ENCODE measurements around the gene FERMT2.

DNA sequence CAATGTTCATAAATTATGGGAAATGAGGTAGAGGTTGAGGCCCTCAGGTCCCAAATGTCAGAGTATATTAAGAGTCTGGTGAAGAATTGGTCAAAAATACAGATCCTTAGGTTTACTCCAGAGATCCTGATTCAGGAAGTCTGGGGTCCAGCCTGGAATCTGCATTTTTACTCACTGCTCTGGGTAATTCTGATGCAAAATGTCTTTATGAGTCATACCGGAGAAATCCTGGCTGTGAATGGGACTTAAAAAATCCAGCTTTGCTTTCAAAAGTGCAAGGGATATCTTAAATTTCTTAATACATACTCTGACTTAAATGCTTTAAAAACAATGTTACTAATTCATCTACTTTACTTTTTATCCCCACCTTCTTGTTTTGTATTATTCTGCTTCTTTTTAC lies 74.5 kb downstream of the FERMT2 start:
- TF ChIP-seq, protein P1, sequence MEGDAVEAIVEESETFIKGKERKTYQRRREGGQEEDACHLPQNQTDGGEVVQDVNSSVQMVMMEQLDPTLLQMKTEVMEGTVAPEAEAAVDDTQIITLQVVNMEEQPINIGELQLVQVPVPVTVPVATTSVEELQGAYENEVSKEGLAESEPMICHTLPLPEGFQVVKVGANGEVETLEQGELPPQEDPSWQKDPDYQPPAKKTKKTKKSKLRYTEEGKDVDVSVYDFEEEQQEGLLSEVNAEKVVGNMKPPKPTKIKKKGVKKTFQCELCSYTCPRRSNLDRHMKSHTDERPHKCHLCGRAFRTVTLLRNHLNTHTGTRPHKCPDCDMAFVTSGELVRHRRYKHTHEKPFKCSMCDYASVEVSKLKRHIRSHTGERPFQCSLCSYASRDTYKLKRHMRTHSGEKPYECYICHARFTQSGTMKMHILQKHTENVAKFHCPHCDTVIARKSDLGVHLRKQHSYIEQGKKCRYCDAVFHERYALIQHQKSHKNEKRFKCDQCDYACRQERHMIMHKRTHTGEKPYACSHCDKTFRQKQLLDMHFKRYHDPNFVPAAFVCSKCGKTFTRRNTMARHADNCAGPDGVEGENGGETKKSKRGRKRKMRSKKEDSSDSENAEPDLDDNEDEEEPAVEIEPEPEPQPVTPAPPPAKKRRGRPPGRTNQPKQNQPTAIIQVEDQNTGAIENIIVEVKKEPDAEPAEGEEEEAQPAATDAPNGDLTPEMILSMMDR (conservative IDR thresholded peaks at IDR 0.05) = no peak
- TF ChIP-seq ZFX (IDR thresholded peaks at IDR 0.05) = no peak

Data from C4-2B (cell line).